HUES48 (cell line): ENCODE measurements around the gene ADAMTS14.
"Not testable (repeated sequence)": the region's sequence is repeated elsewhere in the genome, so short reads cannot be mapped to it uniquely, and the experiment has no call there.

Experiments
- H3K27ac ChIP-seq: one replicate; pipeline ENCODE4 v1.7.0; 2013; ENCODE audit warnings: low read depth, low read length, inconsistent platforms
- H3K27me3 ChIP-seq: 2 replicates; pipeline ENCODE4 v1.6.1; 2013; ENCODE audit warnings: mild to moderate bottlenecking, low read length; ENCODE audit not compliant: control insufficient read depth, insufficient read depth
- H3K36me3 ChIP-seq: 2 replicates; pipeline ENCODE4 v1.6.1; 2013; ENCODE audit warnings: low read length; ENCODE audit not compliant: control insufficient read depth, insufficient read depth
- H3K4me1 ChIP-seq: 2 replicates; pipeline ENCODE4 v1.6.1; 2013; ENCODE audit warnings: mild to moderate bottlenecking, low read length; ENCODE audit not compliant: control insufficient read depth, insufficient read depth
- H3K4me3 ChIP-seq: 2 replicates; pipeline ENCODE4 v1.5.1; 2013; ENCODE audit warnings: mild to moderate bottlenecking, low read depth, low read length
- H3K9ac ChIP-seq: 2 replicates; pipeline ENCODE4 v1.6.1; 2013; ENCODE audit warnings: mild to moderate bottlenecking, low read depth, low read length, moderate library complexity
- H3K9me3 ChIP-seq: 2 replicates; pipeline ENCODE4 v1.6.1; 2013; ENCODE audit warnings: low read length; ENCODE audit not compliant: control insufficient read depth, insufficient read depth

ADAMTS14 gene

DNA sequence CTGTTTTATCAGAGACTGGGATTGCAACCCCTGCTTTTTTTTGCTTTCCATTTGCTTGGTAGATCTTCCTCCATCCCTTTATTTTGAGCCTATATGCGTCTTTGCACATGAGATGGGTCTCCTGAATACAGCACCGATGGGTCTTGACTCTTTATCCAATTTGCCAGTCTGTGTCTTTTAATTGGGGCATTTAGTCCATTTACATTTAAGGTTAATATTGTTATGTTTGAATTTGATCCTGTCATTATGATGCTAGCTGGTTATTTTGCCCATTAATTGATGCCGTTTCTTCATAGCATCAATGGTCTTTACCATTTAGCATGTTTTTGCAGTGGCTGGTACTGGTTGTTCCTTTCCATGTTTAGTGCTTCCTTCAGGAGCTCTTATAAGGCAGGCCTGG, 29.0 kb upstream of the ADAMTS14 start:
- H3K27ac ChIP-seq, H3K27me3 ChIP-seq, H3K4me1 ChIP-seq, H3K36me3 ChIP-seq, H3K9ac ChIP-seq, H3K4me3 ChIP-seq, H3K9me3 ChIP-seq: not testable (repeated sequence)

DNA sequence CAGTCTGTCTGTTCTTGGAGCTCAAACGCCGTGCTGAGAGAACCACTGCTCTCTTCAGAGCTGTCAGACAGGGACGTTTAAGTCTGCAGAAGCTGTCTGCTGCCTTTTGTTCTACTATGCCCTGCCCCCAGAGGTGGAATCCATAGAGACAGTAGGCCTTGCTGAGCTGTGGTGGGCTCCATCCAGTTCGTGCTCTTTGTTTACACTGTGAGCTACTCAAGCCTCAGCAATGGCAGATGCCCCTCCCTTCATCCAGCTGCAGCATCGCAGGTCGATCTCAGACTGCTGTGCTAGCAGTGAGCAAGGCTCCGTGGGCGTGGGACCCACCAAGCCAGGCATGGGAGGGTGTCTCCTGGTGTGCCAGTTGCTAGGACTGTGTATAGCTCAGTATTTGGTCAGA, 27.3 kb upstream of the ADAMTS14 start:
- not testable (repeated sequence) for H3K4me1 ChIP-seq, H3K36me3 ChIP-seq, H3K27me3 ChIP-seq, H3K9ac ChIP-seq, H3K27ac ChIP-seq, H3K4me3 ChIP-seq
- peaks cover 22% of the 10 kb centered on the region for H3K9me3 ChIP-seq

DNA sequence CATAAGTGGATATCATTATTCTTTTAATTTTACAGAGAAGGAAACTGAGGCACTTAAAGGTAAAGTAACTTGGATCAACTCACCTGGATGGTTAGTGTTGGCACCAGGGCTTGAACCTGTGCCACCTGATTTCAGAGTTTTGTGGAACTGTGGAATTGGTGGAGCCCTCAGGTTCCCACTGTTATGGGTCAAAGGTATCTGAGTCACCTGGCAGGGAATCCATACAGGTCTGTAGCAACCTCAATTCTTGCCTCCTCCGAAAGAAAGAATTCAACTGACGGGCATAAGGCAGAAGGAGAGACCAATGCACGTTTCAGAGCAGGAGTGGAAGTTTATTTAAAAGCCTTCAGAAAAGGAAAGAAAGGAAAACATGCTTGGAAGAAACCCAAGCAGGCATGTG, 25.2 kb upstream of the ADAMTS14 start:
- Histone ChIP-seq H3K4me3 (no peak overlapping the region), H3K27ac (no peak overlapping the region), H3K9ac (no peak overlapping the region), H3K36me3 (no peaks in the 10 kb centered on the region), H3K9me3 (peaks cover 36% of the 10 kb centered on the region), H3K4me1 (no peaks in the 10 kb centered on the region), H3K27me3 (no peaks in the 10 kb centered on the region)

DNA sequence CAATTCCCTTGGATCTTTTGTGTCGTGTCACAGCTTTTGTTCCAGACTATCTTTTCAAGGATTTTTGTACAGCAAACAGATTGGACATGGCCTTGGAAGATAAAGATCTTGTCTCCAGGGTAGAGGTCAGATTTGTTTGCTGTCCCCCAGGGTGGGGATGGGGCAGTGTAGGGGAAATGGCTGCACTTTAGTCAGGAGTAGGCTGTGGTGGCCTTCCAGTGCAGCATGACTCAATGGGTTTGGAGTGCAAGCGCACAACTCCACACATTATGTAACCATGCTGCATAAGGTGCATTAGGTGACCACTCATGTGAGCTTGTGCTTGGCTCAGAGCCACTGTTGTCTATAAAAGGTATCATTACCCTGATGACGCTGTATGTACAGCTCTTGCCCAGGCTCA, 23.9 kb upstream of the ADAMTS14 start:
- H3K27ac ChIP-seq = no peak overlapping the region
- H3K4me3 ChIP-seq = no peak overlapping the region
- no peaks in the 10 kb centered on the region for H3K27me3 ChIP-seq
- H3K36me3 ChIP-seq = no peaks in the 10 kb centered on the region
- H3K4me1 ChIP-seq = no peaks in the 10 kb centered on the region
- H3K9me3 ChIP-seq = peaks cover 38% of the 10 kb centered on the region
- H3K9ac ChIP-seq = no peak overlapping the region

DNA sequence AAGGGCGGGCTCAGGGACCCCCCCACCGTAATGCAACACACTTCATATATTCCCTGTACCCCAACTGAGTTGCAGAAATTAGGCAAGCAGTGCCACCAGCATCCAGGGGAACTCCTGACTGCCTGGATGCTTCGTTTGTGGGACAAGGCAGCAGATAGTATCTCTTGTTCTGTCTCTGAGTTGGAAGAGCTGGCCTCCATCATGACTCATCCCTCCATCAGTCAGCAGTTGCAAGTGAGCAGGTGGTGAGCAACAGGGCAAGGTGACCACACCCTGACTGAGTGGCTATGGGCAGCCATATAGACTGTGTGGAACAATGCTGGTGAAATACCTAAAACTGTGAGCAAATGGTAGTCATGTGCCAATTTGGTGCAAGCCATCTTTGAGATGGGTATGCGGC, 22.8 kb upstream of the ADAMTS14 start:
- no peak overlapping the region for H3K27ac ChIP-seq
- H3K4me1 ChIP-seq = no peaks in the 10 kb centered on the region
- H3K9ac ChIP-seq = no peak overlapping the region
- H3K9me3 ChIP-seq = peaks cover 38% of the 10 kb centered on the region
- H3K4me3 ChIP-seq = no peak overlapping the region
- no peaks in the 10 kb centered on the region for H3K36me3 ChIP-seq
- no peaks in the 10 kb centered on the region for H3K27me3 ChIP-seq

DNA sequence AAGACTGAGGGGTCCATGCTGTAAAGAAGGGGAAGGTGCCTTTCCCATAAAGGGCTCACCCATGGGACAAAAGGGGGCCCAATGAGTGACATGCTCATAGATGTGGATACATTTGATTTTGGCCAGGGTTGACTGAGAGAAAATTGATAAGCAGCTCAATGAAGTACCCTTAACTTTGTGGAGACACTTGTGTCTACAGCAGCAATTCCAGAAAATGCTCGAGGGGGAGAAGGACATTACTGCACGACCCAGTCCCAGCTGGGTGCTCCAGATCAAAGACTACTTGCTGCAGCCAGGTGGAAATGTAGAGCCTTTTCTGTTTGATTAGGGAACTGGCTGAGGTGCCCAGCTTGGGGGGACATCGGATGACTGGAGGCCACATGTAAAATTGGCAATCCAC, 22.2 kb upstream of the ADAMTS14 start:
- Histone ChIP-seq H3K9ac (no peak overlapping the region), H3K9me3 (peaks cover 38% of the 10 kb centered on the region), H3K27me3 (no peaks in the 10 kb centered on the region), H3K4me3 (no peak overlapping the region), H3K4me1 (no peaks in the 10 kb centered on the region), H3K27ac (no peak overlapping the region), H3K36me3 (no peaks in the 10 kb centered on the region)

DNA sequence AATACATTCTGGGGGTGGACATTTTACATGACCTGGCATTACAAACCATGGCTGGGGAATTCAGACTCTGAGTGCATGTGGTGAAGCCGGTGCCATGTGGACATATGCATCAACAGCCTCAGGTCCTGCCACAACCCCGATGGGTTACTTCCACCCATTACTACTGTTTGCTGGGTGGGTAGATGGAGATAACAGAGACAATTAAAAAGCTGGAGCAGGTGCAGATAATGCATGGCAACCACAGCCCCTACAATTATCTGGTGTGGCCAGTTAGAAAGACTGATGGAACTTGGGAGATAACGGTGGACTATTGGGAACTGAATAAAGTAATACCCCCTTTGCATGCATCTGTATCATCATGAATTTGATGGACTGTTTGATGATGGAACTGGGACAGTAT, 21.6 kb upstream of the ADAMTS14 start:
- Histone ChIP-seq H3K9me3 (peaks cover 38% of the 10 kb centered on the region), H3K4me3 (no peak overlapping the region), H3K27ac (no peak overlapping the region), H3K36me3 (no peaks in the 10 kb centered on the region), H3K4me1 (no peaks in the 10 kb centered on the region), H3K9ac (no peak overlapping the region), H3K27me3 (no peaks in the 10 kb centered on the region)

DNA sequence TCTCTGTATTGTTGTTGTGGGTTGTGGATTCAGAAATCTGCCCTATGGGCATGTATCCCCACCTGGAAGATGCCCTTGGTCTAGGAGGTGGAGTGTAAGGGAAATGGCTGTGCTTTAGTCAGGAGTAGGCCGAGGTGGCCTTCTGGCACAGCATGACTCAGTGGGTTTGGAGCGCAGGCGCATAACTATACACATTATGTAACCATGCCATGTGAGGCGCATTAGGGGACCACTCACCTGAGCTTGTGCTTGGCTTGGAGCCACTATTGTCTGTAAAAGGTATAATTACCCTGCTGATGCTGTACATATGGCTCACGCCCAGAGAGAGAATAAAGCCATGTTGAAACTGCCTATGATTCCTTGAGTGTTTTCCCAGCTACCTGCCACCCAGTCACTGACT, 20.6 kb upstream of the ADAMTS14 start:
- H3K9me3 ChIP-seq = peaks cover 38% of the 10 kb centered on the region
- no peaks in the 10 kb centered on the region for H3K27me3 ChIP-seq
- H3K4me1 ChIP-seq = no peaks in the 10 kb centered on the region
- no peak overlapping the region for H3K9ac ChIP-seq
- no peak overlapping the region for H3K27ac ChIP-seq
- no peak overlapping the region for H3K4me3 ChIP-seq
- H3K36me3 ChIP-seq = no peaks in the 10 kb centered on the region

DNA sequence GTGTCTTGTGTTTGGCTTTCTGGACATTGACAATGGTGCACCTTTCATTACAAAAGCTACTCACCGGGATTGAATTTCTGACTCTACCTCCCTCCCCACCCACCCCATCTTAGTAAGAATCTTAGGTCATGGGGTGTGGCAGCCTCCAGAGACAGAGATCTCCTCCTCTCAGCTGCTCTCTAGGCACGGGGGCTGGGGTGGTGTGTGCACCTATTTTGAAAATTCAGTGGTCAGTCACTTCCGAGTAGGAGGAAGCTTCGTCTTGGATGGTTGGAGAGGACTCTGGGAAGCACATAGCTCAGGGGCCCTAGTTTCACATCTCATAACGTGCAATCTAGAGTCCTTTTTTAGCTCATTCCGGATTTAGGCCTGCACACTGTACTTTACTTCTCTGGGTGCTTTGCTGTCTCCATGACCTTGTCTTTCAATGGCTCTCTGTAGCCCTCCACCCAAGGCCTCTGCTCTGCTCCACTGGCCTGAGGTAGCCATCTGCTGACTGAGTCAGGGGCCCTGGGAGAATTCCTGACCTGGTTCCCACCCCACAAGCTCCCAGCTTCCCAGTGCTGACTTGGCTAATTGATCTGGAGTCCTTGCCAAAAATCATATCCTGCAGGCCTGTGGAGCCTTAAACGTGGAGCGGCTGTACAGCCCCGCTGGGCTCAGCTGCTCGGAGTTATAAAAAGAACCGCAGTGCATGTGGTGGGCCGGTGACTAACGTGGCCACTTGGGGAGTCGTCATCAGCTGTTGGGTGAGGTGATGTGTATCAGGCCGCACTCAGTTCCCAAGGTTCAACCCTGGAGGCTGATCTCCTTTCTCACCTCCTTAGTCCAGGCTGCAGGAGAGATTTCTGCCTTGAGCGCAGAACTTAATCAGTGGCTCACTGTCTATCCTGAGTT, 19.3 kb upstream of the ADAMTS14 start:
- Histone ChIP-seq H3K4me1 (no peaks in the 10 kb centered on the region), H3K27ac (no peak overlapping the region)

DNA sequence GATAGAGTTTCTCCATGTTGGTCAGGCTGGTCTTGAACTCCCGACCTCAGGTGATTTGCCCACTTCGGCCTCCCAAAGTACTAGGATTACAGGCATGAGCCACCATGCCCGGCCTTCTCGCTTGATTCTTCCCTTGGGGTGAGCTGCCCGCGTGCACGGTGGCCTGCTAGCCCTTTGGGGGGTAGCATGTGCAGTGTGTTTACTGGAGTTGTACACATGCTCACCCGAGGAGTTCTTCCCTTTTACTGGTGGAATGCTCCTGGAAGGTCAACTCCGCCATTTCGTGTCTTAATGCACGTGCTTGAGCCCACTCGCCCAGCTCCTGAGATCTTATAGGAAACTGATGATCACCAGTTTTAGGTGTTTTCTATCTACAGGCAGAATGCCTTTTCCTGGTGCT, 17.0 kb upstream of the ADAMTS14 start:
- no peaks in the 10 kb centered on the region for H3K36me3 ChIP-seq
- H3K9me3 ChIP-seq = peaks cover 21% of the 10 kb centered on the region; the same call in 1 of the 2 replicates
- H3K4me1 ChIP-seq = no peaks in the 10 kb centered on the region
- H3K4me3 ChIP-seq = no peak overlapping the region
- no peaks in the 10 kb centered on the region for H3K27me3 ChIP-seq
- H3K27ac ChIP-seq = no peak overlapping the region
- H3K9ac ChIP-seq = no peak overlapping the region

More for the DNA sequence above, 19.3 kb upstream of the ADAMTS14 start:
- no peaks in the 10 kb centered on the region for H3K36me3 ChIP-seq
- H3K9ac ChIP-seq = no peak overlapping the region
- peaks cover 35% of the 10 kb centered on the region for H3K9me3 ChIP-seq
- no peak overlapping the region for H3K4me3 ChIP-seq
- H3K27me3 ChIP-seq = no peaks in the 10 kb centered on the region

DNA sequence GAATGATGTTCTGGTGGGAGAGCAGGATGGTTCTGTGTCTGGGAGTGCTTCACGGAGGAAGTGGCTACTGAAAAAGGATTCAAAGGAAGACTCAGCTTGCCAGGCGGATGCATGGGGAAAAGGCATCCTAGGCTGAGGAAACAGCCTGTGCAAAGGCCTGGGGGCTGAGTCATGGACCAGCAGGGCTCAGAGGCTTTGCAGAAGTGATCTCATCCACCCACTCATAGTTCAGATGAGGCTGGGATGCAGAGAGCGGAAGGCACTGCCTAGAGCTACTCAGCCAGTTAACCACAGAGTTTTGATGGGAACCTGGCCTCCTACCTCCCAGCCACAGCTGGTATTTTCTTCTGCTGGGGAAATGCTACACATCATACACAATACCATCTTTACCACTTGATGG, 15.8 kb upstream of the ADAMTS14 start:
- Histone ChIP-seq H3K36me3 (no peaks in the 10 kb centered on the region), H3K27me3 (no peaks in the 10 kb centered on the region), H3K9ac (no peak overlapping the region), H3K27ac (no peak overlapping the region), H3K4me1 (no peaks in the 10 kb centered on the region), H3K9me3 (peaks cover 14% of the 10 kb centered on the region; the same call in 1 of the 2 replicates), H3K4me3 (no peak overlapping the region)
